ENCODE data around the gene ZNF683.

DNA sequence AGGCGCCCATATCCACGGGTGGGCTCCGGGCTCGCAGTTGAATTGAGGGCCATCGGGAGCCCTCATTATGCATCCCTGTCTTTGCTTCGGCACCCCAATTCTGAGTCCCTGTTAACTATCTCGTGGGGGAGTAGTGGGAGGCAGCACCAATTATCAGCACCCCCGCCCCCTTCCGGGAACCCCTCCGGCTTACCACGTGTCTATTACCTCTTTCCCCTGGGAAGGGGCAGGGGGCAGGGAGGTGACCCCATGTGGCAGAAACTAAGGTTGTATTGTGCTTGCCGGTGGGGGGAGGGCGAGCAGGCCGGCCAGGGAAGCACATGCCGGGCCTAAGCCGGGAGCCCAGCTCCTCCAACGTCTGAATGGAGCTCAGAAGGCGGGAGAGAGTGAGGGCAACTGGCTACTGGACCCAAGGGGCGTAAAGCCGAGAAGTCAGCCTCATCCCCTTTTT is 39.1 kb upstream of the ZNF683 start:
- no peak for TF ChIP-seq JUNB (CRISPR knock-in tag; conservative IDR thresholded peaks at IDR 0.05)
- no peak for TF ChIP-seq ETV6 (IDR thresholded peaks at IDR 0.05; ENCODE audit: borderline replicate concordance in 1 of 2, low read depth in 2 of 2, low read length in 1 of 2)
- TF ChIP-seq ETV6 (CRISPR knock-in tag; IDR thresholded peaks at IDR 0.05; ENCODE audit: borderline replicate concordance) = no peak
- TF ChIP-seq TCF3 (CRISPR knock-in tag; IDR thresholded peaks at IDR 0.05) = no peak
